Heart left ventricle (tissue), 16 donors: ENCODE measurements around the gene CDH23. TPM values are rescaled to one million over a fixed set of nuclear protein-coding genes. Genes with fewer than 3 reads are reported as not detected.
"Not testable (repeated sequence)": the region's sequence is repeated elsewhere in the genome, so short reads cannot be mapped to it uniquely, and the experiment has no call there.

Experiments used
- ATAC-seq, 4 donors: fragments of 200-7000 bp; cut with Tn5 transposase; one replicate each; pipeline ENCODE4 v1.9.1; 2020 to 2022; ENCODE audit warnings: moderate library complexity in 4 of 4, mild to moderate bottlenecking in 3 of 4, moderate number of reproducible peaks in 1 of 4
- DNase-seq, 5 donors: peaks; one replicate each; pipeline ENCODE4 v3.0.0-alpha.2; 2020
- H3K27ac ChIP-seq, 12 donors: fragments of 200-600 bp; sonication (generic) in 4 of 12; one replicate each; pipeline versions ENCODE4 v1.5.0 to v1.8.0; 2016 to 2022; ENCODE audit warnings: mild to moderate bottlenecking in 2 of 12
- H3K27me3 ChIP-seq, 9 donors: fragments of 200-600 bp; sonication (generic) in 2 of 9; one replicate each; pipeline versions ENCODE4 v1.5.1 to v1.8.0; 2016 to 2022; ENCODE audit warnings: mild to moderate bottlenecking in 3 of 9
- H3K36me3 ChIP-seq, 9 donors: fragments of 200-600 bp; sonication (generic) in 2 of 9; one replicate each; pipeline versions ENCODE4 v1.5.0 to v1.8.0; 2018 to 2022; ENCODE audit warnings: mild to moderate bottlenecking in 2 of 9
- H3K4me1 ChIP-seq, 12 donors: fragments of 200-600 bp; sonication (generic) in 4 of 12; one replicate each; pipeline versions ENCODE4 v1.5.0 to v1.8.0; 2016 to 2022; ENCODE audit warnings: mild to moderate bottlenecking in 3 of 12
- H3K4me3 ChIP-seq, 12 donors: fragments of 200-600 bp; sonication (generic) in 4 of 12; one replicate each; pipeline versions ENCODE4 v1.5.0 to v1.8.0; 2017 to 2022; ENCODE audit warnings: mild to moderate bottlenecking in 9 of 12, moderate library complexity in 4 of 12
- H3K9me3 ChIP-seq, 12 donors: fragments of 200-600 bp; sonication (generic) in 4 of 12; one replicate each; pipeline versions ENCODE4 v1.5.0 to v1.8.0; 2016 to 2022; ENCODE audit warnings: mild to moderate bottlenecking in 1 of 12
- POLR2A ChIP-seq, 2 donors: fragments of 450-650 bp; IDR thresholded peaks; one replicate each; pipeline ENCODE4 v1.6.1; 2017; ENCODE audit warnings: antibody characterized with exemption in 2 of 2, mild to moderate bottlenecking in 2 of 2, moderate library complexity in 2 of 2
- WGBS, 4 donors: extraction: QIAGEN DNeasy Blood & Tissue Kit in 2 of 4; methylation state at CpG; one replicate each; pipeline versions ENCODE4 v1.1.5 to v1.1.7; 2013 to 2018; 5-methylcytosine and 5-hydroxymethylcytosine counted together
- intact Hi-C, 10 donors: fragments of 100-400 bp; cut with DNase I; formaldehyde crosslinking; loops; one replicate each; pipeline versions ENCODE4 v1.11.1 to v1.14.2; 2022
- polyA plus RNA-seq, 2 donors: library from polyadenylated mRNA; stranded (reverse); fragments of 200-250 nt; gene quantifications; one replicate each; pipeline ENCODE4 v1.2.3, GENCODE V29; 2013
- total RNA-seq, 9 donors: library from RNA; depleted of rRNA in 2 of 9; stranded (reverse); fragments of >200 nt in 2 of 9; fragmentation: NEBNext Ultra II Directional in 3 of 9; extraction: Animal tissue kit (Norgen Biotek cat#: 25700) in 3 of 9; gene quantifications; one replicate each; pipeline versions ENCODE4 v1.1.0 to v1.2.4, GENCODE V29; 2016 to 2023
- TF ChIP-seq, protein P1 (sequence below), 12 donors: fragments of 200-600 bp; sonication (generic) in 4 of 12; IDR thresholded peaks; one replicate each; pipeline versions ENCODE4 v1.5.0 to v1.8.0; 2018 to 2022; ENCODE audit warnings: antibody characterized with exemption in 12 of 12, mild to moderate bottlenecking in 5 of 12
- donor health status: ischemic (EF 13 %, LVEDD 7.1; RV severe dilation, severe dysfunction).
- donor health status: healthy with polysubstance abuse.
- donor health status: DM: no; HTN: yes; CAD: no.
- donor health status: DM: no; HTN: no; CAD: no.
- donor health status: ischemic (EF 25% LVEDD 6.9; RV normal size, moderate dysfunction).
- donor health status: ischemic (EF 25% LVEDD 5.7; RV mildly dilated, moderate dysfunction).
- donor health status: healthy.
- donor health status: DM: yes; HTN: yes; CAD: no.
- donor health status: ischemic (EF 35%, LVEDD 5.7; RV mildly dilated, moderate dysfunction).
- donor health status: nonischemic (EF 11% LVEDD 7.7; RV severe dilation, severe dysfunction).
- donor health status: DM: yes; HTN: yes; CAD: no.
- donor health status: PGD.
- donor health status: ischemic (EF 29% LVEDD 5.4; RV normal size, mild dysfunction).
- donor health status: nonischemic (EF 23%, LVEDD 6.1; RV moderate dilation, normal function).

CDH23 gene
- total and polyA plus RNA-seq, 11 donors, result 1.2 to 8.6 (median 3.9) TPM

GRCh38 chr10:71599518-71599917 is 202.8 kb downstream of the CDH23 start:
- Histone ChIP-seq H3K36me3 (no peaks in the 10 kb centered on the region), H3K27ac (peak overlapping the region in 1 of 12 donors; percentile 95), H3K27me3 (no peaks in the 10 kb centered on the region), H3K4me1 (peaks cover 0 to 32% (median 14%) of the 10 kb centered on the region in 12 donors), H3K9me3 (no peaks in the 10 kb centered on the region), H3K4me3 (no peak overlapping the region)
- 90 to 100% (median 95%) methylated on average over 2 of the region's 2 CpGs for WGBS, 4 donors
- TF ChIP-seq POLR2A (IDR thresholded peaks at IDR 0.05), result no peak
- TF ChIP-seq, protein P1, sequence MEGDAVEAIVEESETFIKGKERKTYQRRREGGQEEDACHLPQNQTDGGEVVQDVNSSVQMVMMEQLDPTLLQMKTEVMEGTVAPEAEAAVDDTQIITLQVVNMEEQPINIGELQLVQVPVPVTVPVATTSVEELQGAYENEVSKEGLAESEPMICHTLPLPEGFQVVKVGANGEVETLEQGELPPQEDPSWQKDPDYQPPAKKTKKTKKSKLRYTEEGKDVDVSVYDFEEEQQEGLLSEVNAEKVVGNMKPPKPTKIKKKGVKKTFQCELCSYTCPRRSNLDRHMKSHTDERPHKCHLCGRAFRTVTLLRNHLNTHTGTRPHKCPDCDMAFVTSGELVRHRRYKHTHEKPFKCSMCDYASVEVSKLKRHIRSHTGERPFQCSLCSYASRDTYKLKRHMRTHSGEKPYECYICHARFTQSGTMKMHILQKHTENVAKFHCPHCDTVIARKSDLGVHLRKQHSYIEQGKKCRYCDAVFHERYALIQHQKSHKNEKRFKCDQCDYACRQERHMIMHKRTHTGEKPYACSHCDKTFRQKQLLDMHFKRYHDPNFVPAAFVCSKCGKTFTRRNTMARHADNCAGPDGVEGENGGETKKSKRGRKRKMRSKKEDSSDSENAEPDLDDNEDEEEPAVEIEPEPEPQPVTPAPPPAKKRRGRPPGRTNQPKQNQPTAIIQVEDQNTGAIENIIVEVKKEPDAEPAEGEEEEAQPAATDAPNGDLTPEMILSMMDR (IDR thresholded peaks at IDR 0.05), result no peak
- ATAC-seq, result no peak
- intact Hi-C loops, result no loop called here
- DNase-seq, result no peak

DNA sequence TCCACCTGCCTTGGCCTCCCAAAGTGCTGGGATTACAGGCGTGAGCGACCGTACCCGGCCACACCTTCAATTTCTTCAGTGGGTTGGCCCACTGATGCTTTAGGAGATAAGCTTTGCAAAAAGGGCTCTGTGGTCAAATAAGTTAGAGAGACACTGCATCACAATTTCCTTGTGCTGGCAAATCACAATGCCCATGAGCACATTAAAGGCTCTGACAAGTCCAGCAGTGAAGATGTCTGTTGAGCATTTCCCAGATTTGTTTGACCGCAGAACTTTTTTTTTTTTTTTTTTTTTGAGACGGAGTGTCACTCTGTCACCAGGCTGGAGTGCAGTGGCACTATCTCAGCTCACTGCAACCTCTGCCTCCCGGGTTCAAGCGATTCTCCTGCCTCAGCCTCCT is 203.5 kb downstream of the CDH23 start:
- H3K9me3 ChIP-seq, DNase-seq, H3K4me3 ChIP-seq, H3K27ac ChIP-seq, H3K27me3 ChIP-seq, H3K36me3 ChIP-seq, ATAC-seq: not testable (repeated sequence)
- intact Hi-C loops, result loop anchor here in 3 of 10 donors (10.0 kb wide), 3 partner anchors 205 to 285 kb away; partner anchors contain the start of genes CDH23 (in 2 of the 3) and SLC29A3 (in 1 of the 3)
- peaks cover 0 to 34% (median 14%) of the 10 kb centered on the region in 12 donors for H3K4me1 ChIP-seq
- 93 to 96% (median 95%) methylated on average over 8 of the region's 8 CpGs for WGBS, 4 donors

- no peaks in the 10 kb centered on the region for H3K9me3 ChIP-seq
- no peak for ATAC-seq
- 65 to 89% (median 84%) methylated on average over 2 of the region's 2 CpGs for WGBS, 4 donors
- intact Hi-C loops, result loop anchor here in 3 of 10 donors (10.0 kb wide), 3 partner anchors 206 to 286 kb away; partner anchors contain the start of genes CDH23 (in 2 of the 3) and SLC29A3 (in 1 of the 3)
- H3K27me3 ChIP-seq, result no peaks in the 10 kb centered on the region
- no peak overlapping the region for H3K27ac ChIP-seq
- peaks cover 0 to 34% (median 14%) of the 10 kb centered on the region in 12 donors for H3K4me1 ChIP-seq
- DNase-seq, result no peak
- TF ChIP-seq, protein P1 (IDR thresholded peaks at IDR 0.05), result no peak
- no peak for TF ChIP-seq POLR2A (IDR thresholded peaks at IDR 0.05)
- no peak overlapping the region for H3K4me3 ChIP-seq
- no peaks in the 10 kb centered on the region for H3K36me3 ChIP-seq
These were observed 204.1 kb downstream of the CDH23 start for GRCh38 chr10:71600849-71601248.

DNA sequence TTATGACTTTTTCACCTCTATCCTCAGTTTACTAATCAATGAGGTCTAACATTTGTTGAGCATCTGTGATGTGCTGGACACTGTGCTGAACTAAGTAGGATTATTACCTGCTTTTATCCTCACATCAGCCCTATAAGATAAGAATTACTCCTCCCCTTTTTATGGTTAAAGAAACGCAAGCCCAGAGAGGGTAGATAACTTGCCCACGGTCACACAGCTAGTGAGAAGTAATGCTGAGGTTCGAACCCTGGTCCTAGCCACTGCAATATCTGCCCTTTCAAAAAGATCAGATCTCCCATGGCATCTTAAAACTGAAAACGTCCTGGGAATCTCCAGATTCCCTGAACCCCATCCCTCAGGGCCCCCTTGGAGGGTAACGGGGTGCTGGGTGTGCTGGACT is 204.6 kb downstream of the CDH23 start:
- ATAC-seq (no peak), DNase-seq (no peak)
- Histone ChIP-seq H3K4me3 (no peak overlapping the region), H3K27ac (no peak overlapping the region), H3K9me3 (no peaks in the 10 kb centered on the region), H3K36me3 (no peaks in the 10 kb centered on the region), H3K4me1 (peaks cover 0 to 34% (median 14%) of the 10 kb centered on the region in 12 donors), H3K27me3 (no peaks in the 10 kb centered on the region)
- 84 to 89% (median 88%) methylated on average over 5 of the region's 5 CpGs for WGBS, 4 donors
- intact Hi-C loops, result loop anchor here in 3 of 10 donors (10.0 kb wide), 3 partner anchors 206 to 286 kb away; partner anchors contain the start of genes CDH23 (in 2 of the 3) and SLC29A3 (in 1 of the 3)
- no peak for TF ChIP-seq POLR2A (IDR thresholded peaks at IDR 0.05)
- TF ChIP-seq, protein P1 (IDR thresholded peaks at IDR 0.05), result no peak

GRCh38 chr10:71603150-71603549 is 206.4 kb downstream of the CDH23 start:
- H3K4me1 ChIP-seq, result peaks cover 0 to 21% (median 8%) of the 10 kb centered on the region in 12 donors
- DNase-seq (no peak), ATAC-seq (no peak)
- H3K36me3 ChIP-seq, result no peaks in the 10 kb centered on the region
- 60 to 73% (median 66%) methylated on average over 7 of the region's 7 CpGs for WGBS, 4 donors
- TF ChIP-seq, protein P1 (IDR thresholded peaks at IDR 0.05), result no peak
- no peak for TF ChIP-seq POLR2A (IDR thresholded peaks at IDR 0.05)
- no peaks in the 10 kb centered on the region for H3K9me3 ChIP-seq
- intact Hi-C loops, result loop anchor here in 3 of 10 donors (10.0 kb wide), 3 partner anchors 208 to 288 kb away; partner anchors contain the start of genes CDH23 (in 2 of the 3) and SLC29A3 (in 1 of the 3)
- no peak overlapping the region for H3K27ac ChIP-seq
- no peaks in the 10 kb centered on the region for H3K27me3 ChIP-seq
- H3K4me3 ChIP-seq, result no peak overlapping the region
